Sigmoid colon (tissue), 4 donors: ENCODE results near the gene RBM23.

ENCODE experiments used
- EP300 ChIP-seq, 4 donors: sonication (generic); formaldehyde crosslinking; IDR thresholded peaks; one replicate each; pipeline ENCODE4 v1.6.1; 2017; ENCODE audit warnings: antibody characterized with exemption in 4 of 4
- POLR2A ChIP-seq, 2 donors: fragments of 450-650 bp; IDR thresholded peaks; one replicate each; pipeline ENCODE4 v1.6.1; 2016; ENCODE audit warnings: antibody characterized with exemption in 2 of 2, mild to moderate bottlenecking in 2 of 2, moderate library complexity in 2 of 2
- POLR2AphosphoS5 ChIP-seq, 4 donors: sonication (generic); formaldehyde crosslinking; IDR thresholded peaks; one replicate each; pipeline ENCODE4 v1.6.1; 2017; ENCODE audit warnings: antibody characterized with exemption in 4 of 4
- TF ChIP-seq, protein P1 (sequence below), 4 experiments: fragments of 450-650 bp in 3 of 4; fragments of 200-600 bp in 1 of 4; IDR thresholded peaks; one replicate each; pipeline ENCODE4 v1.5.1; 2016 to 2019; ENCODE audit warnings: antibody characterized with exemption in 4 of 4, mild to moderate bottlenecking in 3 of 4, moderate library complexity in 2 of 4

DNA sequence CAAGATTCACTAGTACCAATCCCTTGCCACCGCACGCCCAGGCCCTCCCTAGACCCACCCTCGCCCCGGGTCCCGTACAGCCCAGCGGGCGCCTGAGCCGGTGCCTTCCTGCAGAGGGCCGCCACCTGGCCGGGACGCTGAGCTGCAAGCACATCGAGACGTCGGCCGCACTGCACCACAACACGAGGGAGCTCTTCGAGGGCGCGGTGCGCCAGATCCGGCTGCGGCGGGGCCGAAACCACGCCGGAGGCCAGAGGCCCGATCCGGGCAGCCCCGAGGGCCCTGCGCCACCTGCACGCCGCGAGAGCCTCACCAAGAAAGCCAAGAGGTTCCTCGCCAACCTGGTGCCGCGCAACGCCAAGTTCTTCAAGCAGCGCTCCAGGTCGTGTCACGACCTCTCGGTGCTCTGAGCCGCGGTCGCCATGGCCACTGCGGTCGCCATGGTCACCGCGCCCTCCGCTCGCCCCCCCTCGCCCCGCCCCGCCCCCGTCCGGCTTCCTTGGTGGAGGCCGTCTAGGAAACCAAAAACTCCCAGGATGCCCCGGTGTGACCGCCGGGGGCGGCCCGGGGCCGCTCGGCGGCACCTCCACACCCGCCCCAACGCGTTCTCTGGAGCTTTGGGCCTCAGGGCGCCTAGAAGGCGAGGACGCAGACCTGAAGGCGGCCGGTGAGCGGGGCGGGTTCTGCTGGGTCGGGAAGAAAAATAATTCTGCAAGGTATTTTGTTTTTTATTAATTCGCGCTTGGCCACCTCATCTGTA, 32.3 kb downstream of the RBM23 start:
- TF ChIP-seq EP300 (IDR thresholded peaks at IDR 0.05) (no peak), POLR2A (IDR thresholded peaks at IDR 0.05) (no peak), POLR2AphosphoS5 (IDR thresholded peaks at IDR 0.05) (peak in 3 of 4 donors; percentile 5 to 45 (median 42))
- TF ChIP-seq, protein P1, sequence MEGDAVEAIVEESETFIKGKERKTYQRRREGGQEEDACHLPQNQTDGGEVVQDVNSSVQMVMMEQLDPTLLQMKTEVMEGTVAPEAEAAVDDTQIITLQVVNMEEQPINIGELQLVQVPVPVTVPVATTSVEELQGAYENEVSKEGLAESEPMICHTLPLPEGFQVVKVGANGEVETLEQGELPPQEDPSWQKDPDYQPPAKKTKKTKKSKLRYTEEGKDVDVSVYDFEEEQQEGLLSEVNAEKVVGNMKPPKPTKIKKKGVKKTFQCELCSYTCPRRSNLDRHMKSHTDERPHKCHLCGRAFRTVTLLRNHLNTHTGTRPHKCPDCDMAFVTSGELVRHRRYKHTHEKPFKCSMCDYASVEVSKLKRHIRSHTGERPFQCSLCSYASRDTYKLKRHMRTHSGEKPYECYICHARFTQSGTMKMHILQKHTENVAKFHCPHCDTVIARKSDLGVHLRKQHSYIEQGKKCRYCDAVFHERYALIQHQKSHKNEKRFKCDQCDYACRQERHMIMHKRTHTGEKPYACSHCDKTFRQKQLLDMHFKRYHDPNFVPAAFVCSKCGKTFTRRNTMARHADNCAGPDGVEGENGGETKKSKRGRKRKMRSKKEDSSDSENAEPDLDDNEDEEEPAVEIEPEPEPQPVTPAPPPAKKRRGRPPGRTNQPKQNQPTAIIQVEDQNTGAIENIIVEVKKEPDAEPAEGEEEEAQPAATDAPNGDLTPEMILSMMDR (IDR thresholded peaks at IDR 0.05), result no peak
